Measurements from ENCODE around the gene KRT27.
"Not testable (repeated sequence)": the region's sequence is repeated elsewhere in the genome, so short reads cannot be mapped to it uniquely, and the experiment has no call there.

KRT27 gene

DNA sequence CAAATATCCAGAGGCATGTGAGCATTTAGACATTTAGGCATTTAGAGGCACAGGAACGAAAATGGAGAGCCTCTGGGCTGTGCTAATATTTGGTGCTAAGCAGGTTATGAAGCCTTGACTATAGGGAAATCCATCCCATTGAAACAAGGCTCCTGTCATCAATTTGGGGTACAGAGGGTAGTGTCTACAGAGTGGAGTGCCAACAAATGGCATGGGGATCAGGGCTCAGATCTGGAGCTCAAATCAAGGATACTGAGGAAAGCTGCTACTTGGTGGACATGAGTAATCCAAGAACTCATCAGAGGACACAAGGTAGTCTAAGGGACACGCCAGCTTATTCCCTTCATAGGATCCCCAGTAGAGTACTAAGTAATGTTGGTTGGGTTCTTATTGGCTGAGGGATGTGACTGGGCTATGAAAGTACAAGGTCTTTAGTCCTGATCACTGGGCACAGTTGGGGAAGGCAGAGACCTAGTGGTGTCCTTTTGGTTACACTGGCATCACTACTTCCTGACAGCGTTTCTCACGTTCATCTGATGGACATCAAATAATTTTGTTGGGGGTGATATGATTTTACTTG is 34.8 kb upstream of the KRT27 start:
- TF ChIP-seq, protein P1, sequence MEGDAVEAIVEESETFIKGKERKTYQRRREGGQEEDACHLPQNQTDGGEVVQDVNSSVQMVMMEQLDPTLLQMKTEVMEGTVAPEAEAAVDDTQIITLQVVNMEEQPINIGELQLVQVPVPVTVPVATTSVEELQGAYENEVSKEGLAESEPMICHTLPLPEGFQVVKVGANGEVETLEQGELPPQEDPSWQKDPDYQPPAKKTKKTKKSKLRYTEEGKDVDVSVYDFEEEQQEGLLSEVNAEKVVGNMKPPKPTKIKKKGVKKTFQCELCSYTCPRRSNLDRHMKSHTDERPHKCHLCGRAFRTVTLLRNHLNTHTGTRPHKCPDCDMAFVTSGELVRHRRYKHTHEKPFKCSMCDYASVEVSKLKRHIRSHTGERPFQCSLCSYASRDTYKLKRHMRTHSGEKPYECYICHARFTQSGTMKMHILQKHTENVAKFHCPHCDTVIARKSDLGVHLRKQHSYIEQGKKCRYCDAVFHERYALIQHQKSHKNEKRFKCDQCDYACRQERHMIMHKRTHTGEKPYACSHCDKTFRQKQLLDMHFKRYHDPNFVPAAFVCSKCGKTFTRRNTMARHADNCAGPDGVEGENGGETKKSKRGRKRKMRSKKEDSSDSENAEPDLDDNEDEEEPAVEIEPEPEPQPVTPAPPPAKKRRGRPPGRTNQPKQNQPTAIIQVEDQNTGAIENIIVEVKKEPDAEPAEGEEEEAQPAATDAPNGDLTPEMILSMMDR (conservative IDR thresholded peaks at IDR 0.05; ENCODE audit: low read depth, low read length), result no peak

DNA sequence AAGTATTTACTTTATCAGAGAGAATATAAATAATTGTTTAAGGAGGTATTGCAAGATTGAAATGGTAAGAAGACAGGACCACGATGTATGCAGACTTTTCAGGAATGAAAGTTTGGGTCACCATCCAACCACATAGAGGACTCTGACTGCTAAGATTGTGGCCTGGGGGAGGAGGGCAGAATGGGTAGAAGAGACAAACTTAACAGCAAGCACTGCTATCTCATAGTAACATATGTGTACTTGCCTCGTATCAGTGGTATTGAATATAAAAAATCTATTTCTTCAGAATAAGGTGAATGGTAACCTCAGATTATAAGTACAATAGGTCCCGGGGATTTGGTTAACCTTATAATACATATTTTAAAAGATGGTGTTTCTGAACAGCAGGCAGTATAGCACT is 34.2 kb upstream of the KRT27 start:
- TF ChIP-seq, protein P1 (conservative IDR thresholded peaks at IDR 0.05; ENCODE audit: low read depth, low read length), result no peak
- H3K4me3 ChIP-seq (ENCODE audit: low read length), result no peak overlapping the region
- no peak for DNase-seq (ENCODE audit: low read depth)

More for the DNA sequence above, 34.8 kb upstream of the KRT27 start:
- DNase-seq (ENCODE audit: low read depth), result no peak
- no peak overlapping the region for H3K4me3 ChIP-seq (ENCODE audit: low read length)

DNA sequence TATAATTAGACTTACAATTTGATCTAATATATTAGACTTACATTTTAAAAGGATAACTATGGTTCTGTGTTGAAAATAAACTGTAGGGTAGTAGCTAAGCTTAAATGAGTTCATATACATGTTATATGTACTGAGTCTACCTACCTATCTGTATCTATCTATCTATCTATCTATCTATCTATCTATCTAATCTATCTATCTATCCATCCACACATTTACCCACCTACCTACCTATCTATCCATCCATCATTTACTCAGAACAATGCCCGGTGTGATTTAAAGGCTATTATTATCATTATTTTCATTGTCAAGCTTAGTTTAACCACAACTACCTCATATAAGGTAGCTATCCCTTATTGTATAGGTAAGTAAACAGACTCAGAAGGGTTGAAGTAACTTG is 33.0 kb upstream of the KRT27 start:
- no peak overlapping the region for H3K4me3 ChIP-seq (ENCODE audit: low read length)
- DNase-seq (ENCODE audit: low read depth), result no peak
- TF ChIP-seq, protein P1 (conservative IDR thresholded peaks at IDR 0.05; ENCODE audit: low read depth, low read length), result no peak

DNA sequence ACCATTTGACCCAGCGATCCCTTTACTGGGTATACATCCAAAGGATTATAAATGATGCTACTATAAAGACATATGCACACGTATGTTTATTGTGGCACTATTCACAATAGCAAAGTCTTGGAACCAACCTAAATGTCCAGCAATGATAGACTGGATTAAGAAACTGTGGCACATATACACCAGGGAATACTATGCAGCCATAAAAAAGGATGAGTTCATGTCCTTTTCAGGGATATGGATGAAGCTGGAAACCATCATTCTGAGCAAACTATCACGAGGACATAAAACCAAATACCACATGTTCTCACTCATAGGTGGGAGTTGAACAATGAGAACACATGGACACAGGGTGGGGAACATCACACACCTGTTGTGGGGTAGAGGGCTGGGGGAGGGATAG is 32.3 kb upstream of the KRT27 start:
- not testable (repeated sequence) for DNase-seq (ENCODE audit: low read depth); H3K4me3 ChIP-seq (ENCODE audit: low read length)

DNA sequence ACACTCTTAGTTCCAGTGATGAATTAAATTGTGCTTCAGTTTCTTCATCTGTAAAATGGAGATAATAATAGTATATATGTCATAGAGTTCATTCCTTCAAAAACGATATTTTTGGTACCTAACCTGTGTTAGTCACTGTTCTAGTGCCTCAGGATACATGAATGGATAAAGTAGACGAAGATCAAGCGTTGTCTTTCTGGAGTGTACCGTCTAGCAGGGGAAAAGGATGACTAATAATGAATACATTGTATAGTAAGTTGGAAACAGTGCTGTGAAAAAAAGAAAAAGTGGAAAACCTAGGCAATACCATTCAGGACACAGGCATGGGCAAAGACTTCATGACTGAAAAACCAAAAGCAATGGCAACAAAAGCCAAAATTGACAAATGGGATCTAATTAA is 31.5 kb upstream of the KRT27 start:
- no peak overlapping the region for H3K4me3 ChIP-seq (ENCODE audit: low read length)
- TF ChIP-seq, protein P1 (conservative IDR thresholded peaks at IDR 0.05; ENCODE audit: low read depth, low read length), result no peak
- no peak for DNase-seq (ENCODE audit: low read depth)

DNA sequence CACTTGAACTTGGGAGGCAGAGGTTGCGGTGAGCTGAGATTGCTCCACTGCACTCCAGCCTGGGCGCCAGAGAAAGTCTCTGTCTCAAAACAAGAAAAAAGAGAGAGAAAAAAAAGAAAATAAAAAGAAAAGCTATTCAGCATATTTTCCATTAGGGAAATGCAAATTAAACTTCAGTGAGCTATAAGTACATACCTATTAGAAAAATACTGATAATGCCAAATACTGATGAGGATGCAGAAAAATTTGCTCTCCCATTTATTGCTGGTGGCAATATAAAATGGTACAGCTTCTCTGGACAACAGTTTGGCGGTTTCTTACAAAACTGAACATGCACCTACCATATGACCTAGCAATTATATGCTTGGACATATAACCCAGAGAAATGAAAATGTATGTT is 30.3 kb upstream of the KRT27 start:
- no peak for DNase-seq (ENCODE audit: low read depth)
- H3K4me3 ChIP-seq (ENCODE audit: low read length), result no peak overlapping the region
- TF ChIP-seq, protein P1 (conservative IDR thresholded peaks at IDR 0.05; ENCODE audit: low read depth, low read length), result no peak

DNA sequence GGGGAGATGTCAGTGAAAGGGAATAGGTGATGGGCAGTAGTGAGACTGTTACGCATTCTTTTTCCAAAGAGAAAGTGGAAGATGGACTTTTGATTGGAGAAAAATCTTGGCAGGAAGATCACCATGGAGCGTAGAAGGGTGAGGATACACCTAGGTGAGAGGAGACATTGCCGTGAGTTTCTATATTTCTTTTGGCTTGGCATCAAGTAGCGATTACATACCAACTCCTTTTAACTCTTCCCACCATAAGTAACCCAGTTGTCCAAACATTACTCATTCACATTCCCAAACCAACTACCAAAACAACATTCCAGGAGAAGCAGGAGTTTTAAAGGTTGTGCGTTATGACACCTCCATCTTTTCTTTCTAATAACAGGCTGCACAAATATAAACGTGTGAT is 28.1 kb upstream of the KRT27 start:
- DNase-seq (ENCODE audit: low read depth), result no peak

More for the DNA sequence above, 28.1 kb upstream of the KRT27 start:
- no peak overlapping the region for H3K4me3 ChIP-seq (ENCODE audit: low read length)
- TF ChIP-seq, protein P1 (conservative IDR thresholded peaks at IDR 0.05; ENCODE audit: low read depth, low read length), result no peak

Measured in retinal pigment epithelial cell (primary cell).